ENCODE data around the gene TMEM231. TPM values are rescaled to one million over a fixed set of nuclear protein-coding genes. Genes with fewer than 3 reads are reported as not detected.
"Not testable (repeated sequence)": the region's sequence is repeated elsewhere in the genome, so short reads cannot be mapped to it uniquely, and the experiment has no call there.

TMEM231 gene
- total and polyA plus RNA-seq, 11 donors, result 1.7 to 9.1 (median 7.1) TPM

DNA sequence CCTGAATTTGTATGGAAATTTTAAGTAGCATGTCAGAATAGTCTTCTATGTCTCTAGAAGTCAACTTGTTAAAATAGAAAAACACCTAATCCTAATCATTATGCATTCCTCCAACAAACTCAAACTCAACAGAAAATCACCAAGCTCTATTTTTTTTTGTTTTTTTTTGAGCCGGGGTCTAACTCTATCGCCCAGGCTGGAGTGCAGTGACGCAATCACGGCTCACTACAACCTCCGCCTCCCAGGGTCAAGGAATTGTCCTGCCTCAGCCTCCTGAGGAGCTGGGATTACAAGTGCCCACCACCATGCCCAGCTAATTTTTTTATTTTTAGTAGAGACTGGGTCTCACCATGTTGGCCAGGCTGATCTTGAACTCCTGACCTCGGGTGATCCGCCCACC lies 9.8 kb downstream of the TMEM231 start:
- no peaks in the 10 kb centered on the region for H3K27me3 ChIP-seq
- peaks cover 0 to 7% (median 2%) of the 10 kb centered on the region in 12 donors for H3K4me1 ChIP-seq
- H3K9me3 ChIP-seq, result no peaks in the 10 kb centered on the region
- WGBS, 4 donors, result 94 to 98% (median 96%) methylated on average over 7 of the region's 7 CpGs
- no peak overlapping the region for H3K27ac ChIP-seq
- TF ChIP-seq CTCF (IDR thresholded peaks at IDR 0.05) (no peak), POLR2A (IDR thresholded peaks at IDR 0.05) (no peak)
- ATAC-seq, result no peak
- no peak for DNase-seq
- H3K36me3 ChIP-seq, result peaks cover 0 to 28% (median 3%) of the 10 kb centered on the region in 9 donors
- H3K4me3 ChIP-seq, result no peak overlapping the region
- intact Hi-C loops (cut with DNase I), result loop anchor here in 1 of 10 donors (10.0 kb wide), 1 partner anchor 71 kb away; no protein-coding TSS in a partner anchor

- not testable (repeated sequence) for H3K27me3 ChIP-seq, ATAC-seq, H3K4me1 ChIP-seq, H3K9me3 ChIP-seq, H3K27ac ChIP-seq, DNase-seq, H3K4me3 ChIP-seq
- peaks cover 0 to 31% (median 3%) of the 10 kb centered on the region in 9 donors for H3K36me3 ChIP-seq
- WGBS, 4 donors, result 83 to 100% methylated on average over 1 of the region's 1 CpG; no CpG with 5 or more reads in 2 of the 4 donors
- intact Hi-C loops (cut with DNase I), result loop anchor here in 1 of 10 donors (10.0 kb wide), 1 partner anchor 71 kb away; no protein-coding TSS in a partner anchor
Observed at GRCh38 chr16:75545879-75546278, 10.2 kb downstream of the TMEM231 start.

- H3K36me3 ChIP-seq, result peaks cover 0 to 34% (median 3%) of the 10 kb centered on the region in 9 donors
- H3K27me3 ChIP-seq, DNase-seq, H3K4me1 ChIP-seq, ATAC-seq, H3K4me3 ChIP-seq, H3K27ac ChIP-seq, H3K9me3 ChIP-seq: not testable (repeated sequence)
- WGBS, 4 donors, result 90 to 96% (median 93%) methylated on average over 6 to 8 of the region's 8 CpGs
- intact Hi-C loops (cut with DNase I), result loop anchor here in 2 of 10 donors (5.0 to 10.0 kb wide), 2 partner anchors 35 to 68 kb away; no protein-coding TSS in a partner anchor
Observed at GRCh38 chr16:75542462-75542861, 13.6 kb downstream of the TMEM231 start.

GRCh38 chr16:75541236-75541635 lies 14.8 kb downstream of the TMEM231 start:
- WGBS, 4 donors, result 90 to 98% (median 94%) methylated on average over 5 of the region's 5 CpGs
- Histone ChIP-seq H3K4me1 (peaks cover 0 to 8% (median 1%) of the 10 kb centered on the region in 12 donors), H3K9me3 (no peaks in the 10 kb centered on the region), H3K4me3 (no peak overlapping the region), H3K36me3 (peaks cover 0 to 34% (median 3%) of the 10 kb centered on the region in 9 donors), H3K27ac (no peak overlapping the region), H3K27me3 (no peaks in the 10 kb centered on the region)
- intact Hi-C loops (cut with DNase I), result loop anchor here in 2 of 10 donors (5.0 to 10.0 kb wide), 2 partner anchors 34 to 66 kb away; no protein-coding TSS in a partner anchor
- ATAC-seq (no peak), DNase-seq (no peak)
- TF ChIP-seq CTCF (IDR thresholded peaks at IDR 0.05), result no peak
- no peak for TF ChIP-seq POLR2A (IDR thresholded peaks at IDR 0.05)

DNA sequence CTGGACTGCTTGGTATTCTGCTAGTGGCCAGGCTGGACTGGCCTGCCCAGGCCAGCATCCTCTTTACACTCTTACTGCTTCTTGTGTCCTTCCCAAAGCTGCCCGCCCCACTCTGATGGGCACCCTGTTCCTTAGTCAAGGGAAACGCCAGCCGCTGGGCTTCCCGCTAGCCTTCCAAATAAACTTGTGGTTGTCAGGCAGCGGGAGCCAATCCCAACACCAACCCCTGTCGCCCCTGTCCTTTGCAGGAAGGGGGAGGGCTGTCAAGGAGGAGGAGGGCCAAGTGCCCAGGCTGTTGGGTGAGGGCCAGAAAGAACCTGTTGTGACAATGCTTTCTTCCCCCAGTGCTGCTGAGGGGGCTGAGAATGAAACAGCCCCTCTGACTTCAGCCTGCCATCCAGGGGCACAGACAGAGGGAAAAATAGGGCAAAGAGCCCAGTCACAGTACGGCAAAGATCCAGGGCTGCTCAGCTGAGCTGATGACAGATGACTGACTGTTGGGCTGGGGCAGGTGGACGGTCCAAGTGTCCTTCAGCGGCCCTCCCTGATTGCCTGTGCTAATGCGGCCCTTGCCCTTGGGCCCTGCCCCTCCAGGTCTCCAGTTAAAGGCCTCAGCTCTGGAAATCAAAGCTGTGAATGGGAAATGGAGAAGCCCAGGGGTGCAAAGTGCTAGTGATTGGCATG lies 17.0 kb downstream of the TMEM231 start:
- H3K27me3 ChIP-seq; intact Hi-C loops (cut with DNase I); H3K9me3 ChIP-seq; H3K4me1 ChIP-seq; H3K4me3 ChIP-seq: not testable (repeated sequence)
- 47 to 65% (median 60%) methylated on average over 7 to 8 of the region's 10 CpGs for WGBS, 4 donors
- Histone ChIP-seq H3K27ac (peak overlapping the region in 8 of 12 donors; percentile 10 to 74 (median 57)), H3K36me3 (peaks cover 0 to 27% (median 3%) of the 10 kb centered on the region in 9 donors)
- DNase-seq, result peak in 1 of 5 donors; percentile 50
- ATAC-seq, result peak; percentile 90 to 95 (median 93)

Measured in heart left ventricle (tissue), 16 donors.